Naive thymus-derived CD8-positive, alpha-beta T cell (primary cell): ENCODE results near the gene MEX3C. TPM values are rescaled to one million over a fixed set of nuclear protein-coding genes. Genes with fewer than 3 reads are reported as not detected.
A peak's percentile ranks its signal among the peaks of the same experiment; 100 is the strongest.

Experiments used
- ATAC-seq, 2 donors: fragments of 150-1000 bp; cut with Tn5 transposase in 1 of 2; sonication (Bioruptor Pico), chemical (Tn5 transposase) in 1 of 2; 1 replicate in 1 of 2; 2 replicates in 1 of 2; pipeline ENCODE4 v1.10.0; 2021; ENCODE audit warnings: mild to moderate bottlenecking in 2 of 2, moderate library complexity in 2 of 2
- POLR2A ChIA-PET: fragments of 350-600 bp; sonication (Branson Sonifier 250); formaldehyde crosslinking; loops from one replicate; lab custom pipeline; 2021; ENCODE audit warnings: antibody characterized with exemption; lab: Charles Lee
- DNase-seq, 10 donors: peaks; one replicate each; pipeline versions ENCODE4 v3.0.0 to v3.0.0-alpha.2; 2020 to 2022
- H3K27ac Mint-ChIP-seq, 10 donors: one replicate each; pipeline ENCODE4 v1.8.0; 2020 to 2022; ENCODE audit warnings: mild to moderate bottlenecking in 10 of 10, mixed read lengths in 10 of 10, moderate library complexity in 4 of 10, inconsistent platforms in 1 of 10
- H3K27me3 Mint-ChIP-seq, 5 donors: one replicate each; pipeline ENCODE4 v1.8.0; 2021 to 2022; ENCODE audit warnings: mixed read lengths in 5 of 5
- H3K36me3 Mint-ChIP-seq, 3 donors: one replicate each; pipeline ENCODE4 v1.8.0; 2020 to 2022; ENCODE audit warnings: mixed read lengths in 3 of 3, mild to moderate bottlenecking in 2 of 3, inconsistent platforms in 1 of 3
- H3K4me1 Mint-ChIP-seq, 4 donors: one replicate each; pipeline ENCODE4 v1.8.0; 2021 to 2022; ENCODE audit warnings: mixed read lengths in 4 of 4
- H3K4me3 Mint-ChIP-seq, 10 donors: one replicate each; pipeline ENCODE4 v1.8.0; 2020 to 2022; ENCODE audit warnings: mild to moderate bottlenecking in 10 of 10, mixed read lengths in 10 of 10, moderate library complexity in 6 of 10, inconsistent platforms in 1 of 10
- H3K9me3 Mint-ChIP-seq, 9 donors: one replicate each; pipeline ENCODE4 v1.8.0; 2020 to 2022; ENCODE audit warnings: mixed read lengths in 9 of 9, mild to moderate bottlenecking in 3 of 9, inconsistent platforms in 1 of 9, moderate library complexity in 1 of 9
- polyA plus RNA-seq, 3 donors: library from polyadenylated mRNA; unstranded; fragments of 300-500 nt; fragmentation: Illumina TruSeq; gene quantifications; one replicate each; pipeline ENCODE4 v1.2.3, GENCODE V29; 2021
- total RNA-seq, 8 experiments: library from RNA in 2 of 8; stranded (reverse) in 2 of 8; gene quantifications; one replicate each; pipeline ENCODE4 v1.2.3 and lab custom pipeline; 2021 to 2026

Gene MEX3C
- total and polyA plus RNA-seq, 5 experiments from 2014 or later, result 1.7 to 57.6 (median 7.4) TPM

GRCh38 chr18:51165296-51165695 lies 32.2 kb downstream of the MEX3C start:
- peak overlapping the region in 2 of 10 donors; percentile 11 to 26 for H3K27ac Mint-ChIP-seq
- ATAC-seq (no peak), DNase-seq (no peak)
- no peaks in the 10 kb centered on the region for H3K36me3 Mint-ChIP-seq
- H3K4me1 Mint-ChIP-seq, result peaks cover 5 to 41% (median 14%) of the 10 kb centered on the region in 4 donors
- no peak overlapping the region for H3K4me3 Mint-ChIP-seq
- no peaks in the 10 kb centered on the region for H3K27me3 Mint-ChIP-seq
- no peaks in the 10 kb centered on the region for H3K9me3 Mint-ChIP-seq
- POLR2A ChIA-PET, result no interaction called here

- no peaks in the 10 kb centered on the region for H3K27me3 Mint-ChIP-seq
- no peaks in the 10 kb centered on the region for H3K9me3 Mint-ChIP-seq
- POLR2A ChIA-PET, result no interaction called here
- peak overlapping the region in 1 of 10 donors; percentile 26 for H3K27ac Mint-ChIP-seq
- no peaks in the 10 kb centered on the region for H3K36me3 Mint-ChIP-seq
- ATAC-seq (no peak), DNase-seq (no peak)
- peaks cover under 1 to 41% (median 10%) of the 10 kb centered on the region in 4 donors for H3K4me1 Mint-ChIP-seq
- H3K4me3 Mint-ChIP-seq, result no peak overlapping the region
Measured at GRCh38 chr18:51164761-51165281, 32.7 kb downstream of the MEX3C start.

GRCh38 chr18:51164342-51164741 lies 33.1 kb downstream of the MEX3C start:
- Mint-ChIP-seq H3K4me3 (no peak overlapping the region), H3K9me3 (no peaks in the 10 kb centered on the region), H3K4me1 (peaks cover 0 to 37% (median 7%) of the 10 kb centered on the region in 4 donors), H3K36me3 (no peaks in the 10 kb centered on the region), H3K27me3 (no peaks in the 10 kb centered on the region), H3K27ac (no peak overlapping the region)
- DNase-seq (no peak), ATAC-seq (no peak)
- POLR2A ChIA-PET, result no interaction called here

GRCh38 chr18:51163543-51163942 lies 33.9 kb downstream of the MEX3C start:
- ATAC-seq, result no peak
- no peak overlapping the region for H3K27ac Mint-ChIP-seq

GRCh38 chr18:51162617-51163016 lies 34.9 kb downstream of the MEX3C start:
- POLR2A ChIA-PET, result no interaction called here

More at GRCh38 chr18:51163543-51163942, 33.9 kb downstream of the MEX3C start:
- Mint-ChIP-seq H3K36me3 (no peaks in the 10 kb centered on the region), H3K4me1 (peaks cover 0 to 36% (median 5%) of the 10 kb centered on the region in 4 donors), H3K27me3 (no peaks in the 10 kb centered on the region), H3K9me3 (no peaks in the 10 kb centered on the region), H3K4me3 (no peak overlapping the region)
- POLR2A ChIA-PET, result no interaction called here
- no peak for DNase-seq

GRCh38 chr18:51160646-51161045 lies 36.8 kb downstream of the MEX3C start:
- DNase-seq, result no peak

More at GRCh38 chr18:51162617-51163016, 34.9 kb downstream of the MEX3C start:
- Mint-ChIP-seq H3K4me1 (peaks cover 0 to 35% (median 5%) of the 10 kb centered on the region in 4 donors), H3K36me3 (no peaks in the 10 kb centered on the region), H3K27me3 (no peaks in the 10 kb centered on the region), H3K27ac (no peak overlapping the region), H3K4me3 (no peak overlapping the region), H3K9me3 (no peaks in the 10 kb centered on the region)
- no peak for DNase-seq
- no peak for ATAC-seq

GRCh38 chr18:51157215-51157614 lies 40.3 kb downstream of the MEX3C start:
- ATAC-seq, result no peak
- Mint-ChIP-seq H3K27ac (no peak overlapping the region), H3K27me3 (no peaks in the 10 kb centered on the region), H3K4me1 (peaks cover 12 to 43% (median 24%) of the 10 kb centered on the region in 4 donors), H3K4me3 (no peak overlapping the region), H3K9me3 (no peaks in the 10 kb centered on the region), H3K36me3 (no peaks in the 10 kb centered on the region)
- POLR2A ChIA-PET, result interaction anchor here (5.7 kb wide), 1 partner anchor 40 kb away, joined by 80 read pairs; the partner anchor contains the start of gene MEX3C
- DNase-seq, result no peak

More at GRCh38 chr18:51160646-51161045, 36.8 kb downstream of the MEX3C start:
- H3K9me3 Mint-ChIP-seq, result no peaks in the 10 kb centered on the region
- H3K27me3 Mint-ChIP-seq, result no peaks in the 10 kb centered on the region
- no peak overlapping the region for H3K4me3 Mint-ChIP-seq
- no peak overlapping the region for H3K27ac Mint-ChIP-seq
- H3K4me1 Mint-ChIP-seq, result peaks cover 0 to 32% (median 5%) of the 10 kb centered on the region in 4 donors
- H3K36me3 Mint-ChIP-seq, result no peaks in the 10 kb centered on the region
- no peak for ATAC-seq
- POLR2A ChIA-PET, result no interaction called here

GRCh38 chr18:51154431-51155063 lies 42.9 kb downstream of the MEX3C start:
- Mint-ChIP-seq H3K27ac (peak overlapping the region; percentile 89 to 95 (median 93)), H3K4me3 (peak overlapping the region; percentile 75 to 91 (median 86)), H3K9me3 (no peaks in the 10 kb centered on the region), H3K36me3 (no peaks in the 10 kb centered on the region), H3K4me1 (peaks cover 22 to 54% (median 32%) of the 10 kb centered on the region in 4 donors), H3K27me3 (no peaks in the 10 kb centered on the region)
- DNase-seq (no peak), ATAC-seq (no peak)
- POLR2A ChIA-PET, result interaction anchor here (0.6 to 5.7 kb wide), 7 partner anchors 28 to 276 kb away, joined by 3 to 80 read pairs (median 5); partner anchors contain the start of genes ME2 and MEX3C

GRCh38 chr18:51153659-51154371 lies 43.7 kb downstream of the MEX3C start:
- H3K4me3 Mint-ChIP-seq, result peak overlapping the region; percentile 75 to 91 (median 86)
- no peaks in the 10 kb centered on the region for H3K9me3 Mint-ChIP-seq
- DNase-seq, result peak; percentile 19 to 65 (median 42)
- POLR2A ChIA-PET, result interaction anchor here (0.6 to 5.7 kb wide), 7 partner anchors 29 to 275 kb away, joined by 3 to 80 read pairs (median 5); partner anchors contain the start of genes ME2 and MEX3C
- peak; percentile 58 to 61 for ATAC-seq
- no peaks in the 10 kb centered on the region for H3K27me3 Mint-ChIP-seq
- H3K4me1 Mint-ChIP-seq, result peaks cover 22 to 51% (median 32%) of the 10 kb centered on the region in 4 donors
- H3K27ac Mint-ChIP-seq, result peak overlapping the region; percentile 89 to 95 (median 93)
- H3K36me3 Mint-ChIP-seq, result no peaks in the 10 kb centered on the region

GRCh38 chr18:51151568-51152511 lies 45.6 kb downstream of the MEX3C start:
- Mint-ChIP-seq H3K27ac (peak overlapping the region; percentile 79 to 92 (median 84)), H3K4me1 (peaks cover 22 to 48% (median 32%) of the 10 kb centered on the region in 4 donors), H3K9me3 (no peaks in the 10 kb centered on the region), H3K36me3 (no peaks in the 10 kb centered on the region), H3K27me3 (no peaks in the 10 kb centered on the region), H3K4me3 (peak overlapping the region; percentile 59 to 83 (median 77))
- DNase-seq (peak; percentile 31 to 83 (median 54)), ATAC-seq (peak; percentile 67 to 76)
- POLR2A ChIA-PET, result interaction anchor here (0.6 to 5.7 kb wide), 3 partner anchors 45 to 1340 kb away, joined by 3 to 80 read pairs (median 4); partner anchors contain the start of gene MEX3C

GRCh38 chr18:51151185-51151567 lies 46.3 kb downstream of the MEX3C start:
- DNase-seq (no peak), ATAC-seq (no peak)
- POLR2A ChIA-PET, result interaction anchor here (1.4 to 1.5 kb wide), 2 partner anchors 45 to 46 kb away, joined by 4 to 6 read pairs; partner anchors contain the start of gene MEX3C
- H3K4me1 Mint-ChIP-seq, result peaks cover 22 to 48% (median 32%) of the 10 kb centered on the region in 4 donors
- no peaks in the 10 kb centered on the region for H3K27me3 Mint-ChIP-seq
- H3K27ac Mint-ChIP-seq, result peak overlapping the region in 7 of 10 donors; percentile 20 to 91 (median 83)
- H3K9me3 Mint-ChIP-seq, result no peaks in the 10 kb centered on the region
- H3K36me3 Mint-ChIP-seq, result no peaks in the 10 kb centered on the region
- H3K4me3 Mint-ChIP-seq, result peak overlapping the region in 5 of 10 donors; percentile 23 to 82 (median 50)
